PFSK-1 (cell line): ENCODE measurements around the gene ABCA8.

Source experiments
- FOXP2 ChIP-seq: optimal IDR thresholded peaks from 2 replicates; pipeline ENCODE3; 2011; ENCODE audit warnings: borderline replicate concordance, control low read depth, inconsistent platforms; ENCODE audit not compliant: insufficient read depth; ENCODE audit errors: extremely low read length, extremely low read depth
- POLR2AphosphoS5 ChIP-seq: IDR thresholded peaks from 2 replicates; pipeline ENCODE4 v1.6.1; 2012; ENCODE audit warnings: low read depth, mild to moderate bottlenecking, control low read depth, low read length, moderate library complexity
- SIN3A ChIP-seq: IDR thresholded peaks from 2 replicates; pipeline ENCODE4 v1.6.1; 2012; ENCODE audit warnings: mild to moderate bottlenecking, low read length, moderate library complexity, borderline replicate concordance; ENCODE audit not compliant: insufficient read depth
- TAF1 ChIP-seq: IDR thresholded peaks from 2 replicates; pipeline ENCODE4 v1.6.1; 2012; ENCODE audit warnings: low read length, control low read depth, borderline replicate concordance; ENCODE audit not compliant: insufficient read depth
- TF ChIP-seq, protein P1 (sequence below), 2 experiments: IDR thresholded peaks; 2 replicates each; pipeline versions ENCODE4 v1.6.1 to v1.8.0; 2011 to 2012; ENCODE audit warnings: low read depth in 2 of 2, low read length in 2 of 2, control low read depth in 1 of 2, inconsistent platforms in 1 of 2, mild to moderate bottlenecking in 1 of 2, moderate library complexity in 1 of 2; ENCODE audit not compliant: insufficient read depth in 1 of 2

The ABCA8 gene

DNA sequence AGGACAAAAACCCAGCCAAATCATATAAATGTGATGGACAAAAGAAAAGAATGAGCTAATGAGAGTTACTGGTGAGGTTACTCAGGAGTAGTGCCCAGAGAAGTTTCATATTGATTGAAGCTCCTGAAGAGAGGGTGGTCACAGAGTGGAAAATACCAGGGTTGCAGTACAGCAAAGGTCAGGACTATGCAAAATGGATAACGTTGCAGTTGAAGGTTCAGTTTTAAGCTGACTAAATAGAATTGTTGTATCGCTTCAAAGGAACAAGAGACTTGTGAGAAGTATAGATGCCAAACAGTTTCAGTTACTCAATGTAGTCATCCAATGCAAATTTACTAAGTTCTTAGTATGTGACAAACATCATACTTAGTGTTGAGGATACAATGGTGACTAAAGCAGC lies 47.1 kb downstream of the ABCA8 start:
- TF ChIP-seq SIN3A (no peak), TAF1 (no peak), FOXP2 (no peak), POLR2AphosphoS5 (no peak)
- TF ChIP-seq, protein P1, sequence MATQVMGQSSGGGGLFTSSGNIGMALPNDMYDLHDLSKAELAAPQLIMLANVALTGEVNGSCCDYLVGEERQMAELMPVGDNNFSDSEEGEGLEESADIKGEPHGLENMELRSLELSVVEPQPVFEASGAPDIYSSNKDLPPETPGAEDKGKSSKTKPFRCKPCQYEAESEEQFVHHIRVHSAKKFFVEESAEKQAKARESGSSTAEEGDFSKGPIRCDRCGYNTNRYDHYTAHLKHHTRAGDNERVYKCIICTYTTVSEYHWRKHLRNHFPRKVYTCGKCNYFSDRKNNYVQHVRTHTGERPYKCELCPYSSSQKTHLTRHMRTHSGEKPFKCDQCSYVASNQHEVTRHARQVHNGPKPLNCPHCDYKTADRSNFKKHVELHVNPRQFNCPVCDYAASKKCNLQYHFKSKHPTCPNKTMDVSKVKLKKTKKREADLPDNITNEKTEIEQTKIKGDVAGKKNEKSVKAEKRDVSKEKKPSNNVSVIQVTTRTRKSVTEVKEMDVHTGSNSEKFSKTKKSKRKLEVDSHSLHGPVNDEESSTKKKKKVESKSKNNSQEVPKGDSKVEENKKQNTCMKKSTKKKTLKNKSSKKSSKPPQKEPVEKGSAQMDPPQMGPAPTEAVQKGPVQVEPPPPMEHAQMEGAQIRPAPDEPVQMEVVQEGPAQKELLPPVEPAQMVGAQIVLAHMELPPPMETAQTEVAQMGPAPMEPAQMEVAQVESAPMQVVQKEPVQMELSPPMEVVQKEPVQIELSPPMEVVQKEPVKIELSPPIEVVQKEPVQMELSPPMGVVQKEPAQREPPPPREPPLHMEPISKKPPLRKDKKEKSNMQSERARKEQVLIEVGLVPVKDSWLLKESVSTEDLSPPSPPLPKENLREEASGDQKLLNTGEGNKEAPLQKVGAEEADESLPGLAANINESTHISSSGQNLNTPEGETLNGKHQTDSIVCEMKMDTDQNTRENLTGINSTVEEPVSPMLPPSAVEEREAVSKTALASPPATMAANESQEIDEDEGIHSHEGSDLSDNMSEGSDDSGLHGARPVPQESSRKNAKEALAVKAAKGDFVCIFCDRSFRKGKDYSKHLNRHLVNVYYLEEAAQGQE (IDR thresholded peaks at IDR 0.05; ENCODE audit: insufficient read depth in 1 of 2, low read depth in 2 of 2, low read length in 2 of 2) = no peak

DNA sequence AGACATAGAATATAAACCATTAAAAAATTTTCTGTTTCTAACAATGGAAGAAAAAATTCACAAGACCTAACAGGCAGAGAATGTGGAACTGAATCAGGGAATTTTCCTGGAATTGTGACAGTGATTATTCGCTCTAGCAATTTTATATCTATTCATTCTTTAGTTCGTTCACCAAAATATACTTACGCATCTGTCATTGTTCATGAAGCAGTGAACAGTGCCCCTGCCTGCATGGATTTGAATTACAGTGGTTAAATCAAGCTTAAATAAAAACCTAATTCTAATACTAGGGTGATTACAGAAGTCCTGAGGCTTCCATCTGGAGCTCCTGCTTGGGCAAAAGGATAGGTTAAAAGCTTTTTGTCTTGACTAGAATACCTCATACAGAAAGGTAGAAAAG lies 48.6 kb downstream of the ABCA8 start:
- TF ChIP-seq POLR2AphosphoS5 (no peak), TAF1 (no peak), FOXP2 (no peak), SIN3A (no peak)
- TF ChIP-seq, protein P1 (IDR thresholded peaks at IDR 0.05; ENCODE audit: insufficient read depth in 1 of 2, low read depth in 2 of 2, low read length in 2 of 2) = no peak

- no peak for TF ChIP-seq SIN3A
- TF ChIP-seq POLR2AphosphoS5 = no peak
- TF ChIP-seq, protein P1 (IDR thresholded peaks at IDR 0.05; ENCODE audit: insufficient read depth in 1 of 2, low read depth in 2 of 2, low read length in 2 of 2) = no peak
- no peak for TF ChIP-seq FOXP2
- no peak for TF ChIP-seq TAF1
Observed at GRCh38 chr17:68903286-68903685, 51.9 kb downstream of the ABCA8 start.

GRCh38 chr17:68897557-68897956 lies 57.6 kb downstream of the ABCA8 start:
- TF ChIP-seq FOXP2 (no peak), TAF1 (no peak), SIN3A (no peak)

DNA sequence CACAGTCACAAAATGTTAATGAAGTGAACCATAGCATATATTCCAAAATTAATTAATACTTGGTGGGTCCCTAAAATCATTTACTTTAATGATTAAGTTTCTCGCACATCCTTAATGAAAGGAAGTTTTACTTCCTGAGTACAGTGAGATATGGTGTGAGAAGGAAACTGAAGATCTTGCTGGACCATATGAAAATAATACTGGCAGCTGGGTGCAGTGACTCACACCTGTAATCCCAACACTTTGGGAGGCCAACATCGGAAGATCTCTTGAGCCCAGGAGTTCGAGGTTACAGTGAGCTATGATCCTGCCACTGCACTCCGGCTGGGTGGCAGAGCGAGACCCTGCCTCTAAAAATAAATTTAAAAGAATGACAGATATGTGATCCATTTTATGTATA lies 62.5 kb downstream of the ABCA8 start:
- TF ChIP-seq TAF1 (no peak), FOXP2 (no peak), POLR2AphosphoS5 (no peak), SIN3A (no peak)
- TF ChIP-seq, protein P1 (IDR thresholded peaks at IDR 0.05; ENCODE audit: insufficient read depth in 1 of 2, low read depth in 2 of 2, low read length in 2 of 2) = no peak

GRCh38 chr17:68892193-68892592 lies 63.0 kb downstream of the ABCA8 start:
- TF ChIP-seq, protein P1 (IDR thresholded peaks at IDR 0.05; ENCODE audit: insufficient read depth in 1 of 2, low read depth in 2 of 2, low read length in 2 of 2) = no peak
- TF ChIP-seq POLR2AphosphoS5 = no peak
- TF ChIP-seq TAF1 = no peak
- TF ChIP-seq FOXP2 = no peak
- no peak for TF ChIP-seq SIN3A
